Activated CD4-positive, alpha-beta T cell treated with anti-CD3 and anti-CD28 coated beads, Interleukin-2, Interleukin-6, amounts not matched to agents 100 ng/mL and 50 ng/mL, durations not matched to agents 16 hours and 8 hours (primary cell): Measurements from ENCODE around the gene FCGR1A.
"Not testable (repeated sequence)": the region's sequence is repeated elsewhere in the genome, so short reads cannot be mapped to it uniquely, and the experiment has no call there.

ENCODE experiments used
- DNase-seq: peaks from one replicate; pipeline ENCODE4 v3.0.0-alpha.2; 2020

Gene FCGR1A

DNA sequence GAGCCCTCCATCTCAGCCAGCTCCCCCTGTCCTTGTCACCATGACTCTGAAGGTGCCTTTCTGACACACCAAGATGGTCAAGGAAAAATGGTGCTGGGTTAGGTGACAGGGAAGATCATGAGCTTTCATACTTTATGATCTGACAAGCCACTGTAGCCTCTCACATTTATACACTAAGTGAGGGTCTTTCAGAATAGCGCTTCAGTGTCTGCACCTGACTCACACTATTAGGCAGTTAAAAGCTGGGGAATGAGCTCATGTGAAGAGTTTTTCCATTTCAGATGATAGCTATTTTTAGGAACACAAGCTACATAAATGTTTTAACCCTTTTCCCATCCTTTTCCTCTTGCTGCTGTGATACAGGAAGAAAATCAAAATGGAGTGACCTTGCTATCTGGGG, 4.2 kb upstream of the FCGR1A start:
- not testable (repeated sequence) for DNase-seq

DNA sequence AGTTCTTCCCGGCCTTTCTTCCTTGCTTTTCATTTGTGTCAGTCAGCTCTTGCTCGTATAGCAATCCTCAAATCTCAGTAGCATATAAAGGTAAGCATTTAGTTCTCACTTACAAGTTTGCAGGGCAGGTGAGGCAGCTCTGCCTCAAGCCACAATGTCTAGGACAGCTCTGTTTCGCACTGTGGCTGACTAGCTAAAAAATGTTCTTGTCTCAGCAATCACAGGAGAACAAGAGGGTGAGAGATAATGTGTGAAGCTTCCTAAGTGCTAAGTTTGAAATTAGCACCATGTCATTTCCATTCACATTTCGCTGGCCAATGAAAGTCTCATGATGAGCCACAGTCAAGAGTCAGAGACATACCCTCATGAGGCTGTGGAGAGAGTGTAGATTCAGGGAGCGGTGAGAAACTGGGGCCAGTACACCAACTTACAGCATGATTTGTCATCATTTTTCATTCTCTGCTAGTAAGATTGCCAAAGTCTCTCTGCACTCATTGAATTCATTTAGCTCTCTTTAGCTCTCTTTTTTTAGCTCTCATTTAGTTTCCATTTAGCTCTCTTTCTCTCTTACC, 995 bp upstream of the FCGR1A start:
- peak; percentile 54 for DNase-seq

DNA sequence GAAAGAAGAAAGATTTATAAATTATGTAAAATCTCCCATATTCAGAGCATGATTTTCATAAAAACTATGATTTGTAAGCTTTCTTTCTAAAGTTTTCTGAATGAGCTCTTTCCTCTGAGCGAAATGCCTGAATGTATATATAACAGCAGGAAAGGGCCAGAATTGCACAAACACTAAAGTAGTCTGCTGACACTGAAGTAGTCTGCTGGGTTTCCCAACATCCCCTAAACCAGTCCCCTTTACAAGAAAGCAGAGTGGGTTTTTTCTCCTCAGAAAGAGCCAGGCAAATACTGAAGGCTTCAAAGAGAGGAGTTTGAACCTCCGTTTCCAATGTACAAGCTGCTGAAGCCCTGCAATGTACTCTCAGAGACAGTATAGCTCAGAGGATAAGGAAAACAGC, 795 bp downstream of the FCGR1A start:
- not testable (repeated sequence) for DNase-seq

DNA sequence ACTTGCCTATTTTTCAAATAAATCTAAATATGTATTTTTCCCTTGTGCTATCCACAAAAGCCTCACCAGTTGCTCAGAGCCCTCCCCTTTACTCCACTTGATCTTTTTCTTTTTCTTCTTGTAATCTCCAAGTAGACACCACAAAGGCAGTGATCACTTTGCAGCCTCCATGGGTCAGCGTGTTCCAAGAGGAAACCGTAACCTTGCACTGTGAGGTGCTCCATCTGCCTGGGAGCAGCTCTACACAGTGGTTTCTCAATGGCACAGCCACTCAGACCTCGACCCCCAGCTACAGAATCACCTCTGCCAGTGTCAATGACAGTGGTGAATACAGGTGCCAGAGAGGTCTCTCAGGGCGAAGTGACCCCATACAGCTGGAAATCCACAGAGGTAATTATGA, 1.4 kb downstream of the FCGR1A start:
- DNase-seq = not testable (repeated sequence)

DNA sequence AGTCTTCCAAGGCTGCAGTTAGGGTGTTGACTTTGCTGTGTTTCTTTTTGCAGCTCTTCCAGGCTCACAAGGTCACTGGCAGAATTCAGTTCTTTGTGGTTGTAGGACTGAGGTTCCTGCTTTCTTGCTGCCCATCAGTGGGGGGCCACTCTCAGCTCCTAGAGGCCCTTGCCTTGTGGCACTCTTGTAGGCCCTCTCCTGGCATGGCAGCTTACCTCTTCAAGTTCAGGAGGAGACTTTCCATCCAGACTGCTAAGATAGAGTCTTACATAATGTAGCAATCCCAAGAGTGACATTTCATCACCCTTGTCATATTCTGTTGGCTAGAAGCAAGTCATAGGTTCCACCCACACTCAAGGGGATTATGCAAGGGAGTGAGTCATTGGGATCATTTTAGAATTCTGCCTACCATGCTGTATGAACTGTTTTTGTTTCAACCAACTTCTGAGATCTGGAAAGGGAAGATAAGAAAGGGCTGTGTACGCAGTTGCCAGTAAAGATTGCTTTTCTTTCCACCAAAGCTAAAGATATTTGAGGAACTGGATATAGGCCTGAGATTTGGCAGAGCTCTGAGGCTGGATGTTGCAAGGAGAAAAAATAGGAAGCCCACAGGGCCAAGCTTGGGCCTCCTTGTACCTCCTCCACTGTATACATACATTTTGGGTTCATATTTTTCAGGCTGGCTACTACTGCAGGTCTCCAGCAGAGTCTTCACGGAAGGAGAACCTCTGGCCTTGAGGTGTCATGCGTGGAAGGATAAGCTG, 5.4 kb downstream of the FCGR1A start:
- not testable (repeated sequence) for DNase-seq

DNA sequence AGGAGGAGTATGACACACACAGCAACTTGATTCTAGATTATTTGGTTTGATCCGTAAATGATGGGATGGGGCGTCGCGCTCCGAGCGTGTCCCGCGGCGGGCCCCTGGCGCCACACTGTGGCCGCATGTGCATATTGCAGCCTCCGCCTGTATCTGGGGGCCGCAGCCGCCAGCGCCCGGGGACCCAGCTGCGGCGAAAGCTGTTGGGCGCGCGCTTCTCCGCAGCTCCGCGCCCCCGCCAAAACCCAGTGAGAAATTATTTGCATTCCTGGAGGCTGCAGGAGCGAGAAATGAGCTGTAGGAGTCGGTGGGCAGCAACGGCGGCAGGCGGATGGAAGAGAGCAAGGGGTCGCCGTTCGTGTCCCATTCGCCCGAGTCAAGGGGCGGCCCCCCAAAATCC, 10.0 kb downstream of the FCGR1A start:
- DNase-seq = peak; percentile 73

DNA sequence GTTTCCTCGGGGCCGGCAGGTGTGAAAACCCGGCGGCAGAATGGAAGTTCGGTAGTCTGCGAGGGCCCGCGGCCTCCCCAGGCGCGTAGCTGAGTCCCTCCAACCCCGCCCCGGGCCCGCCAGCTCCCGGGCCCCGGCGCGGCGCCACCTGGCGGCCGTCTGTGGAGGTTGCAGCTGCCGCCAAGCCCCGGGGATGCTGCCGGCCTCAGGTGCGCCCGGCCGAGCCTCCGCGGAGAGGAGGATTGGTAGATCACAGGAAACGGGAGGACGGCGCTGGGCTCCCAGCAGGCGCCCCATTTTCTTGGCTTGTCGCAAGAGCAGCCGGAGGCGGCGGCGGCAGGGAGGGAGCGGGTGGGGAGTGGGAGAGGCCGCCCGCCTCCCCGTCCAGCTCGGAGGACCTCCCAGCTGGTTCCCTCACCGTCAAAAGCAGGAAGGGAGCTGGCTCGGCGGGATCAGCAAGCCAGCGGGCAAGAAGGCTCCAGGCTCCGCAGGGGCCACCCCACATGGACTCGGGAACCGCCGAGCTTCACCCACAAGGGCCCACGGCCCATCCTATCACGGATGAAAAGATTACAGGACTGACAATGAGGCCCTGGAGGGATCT, 10.5 kb downstream of the FCGR1A start:
- peak; percentile 86 for DNase-seq

DNA sequence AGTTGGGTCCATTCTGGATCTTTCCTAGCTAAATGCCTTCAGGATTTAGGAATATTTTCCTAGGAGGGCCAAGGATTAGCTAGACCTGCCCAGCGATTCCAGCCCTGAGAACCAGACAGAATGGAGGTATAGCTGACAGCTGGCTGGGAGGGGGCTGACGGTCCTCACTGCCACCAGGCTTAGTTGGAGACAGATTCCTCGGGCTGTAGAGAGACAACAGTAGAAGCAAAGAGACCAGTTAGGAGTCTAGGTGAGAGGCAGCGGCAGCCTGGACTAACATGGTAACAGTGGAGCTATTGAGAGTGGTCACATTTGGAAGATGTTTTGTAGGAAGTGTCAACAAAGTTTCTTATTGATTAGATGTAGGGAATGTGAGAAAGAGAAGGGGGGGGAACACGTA, 11.4 kb downstream of the FCGR1A start:
- not testable (repeated sequence) for DNase-seq

DNA sequence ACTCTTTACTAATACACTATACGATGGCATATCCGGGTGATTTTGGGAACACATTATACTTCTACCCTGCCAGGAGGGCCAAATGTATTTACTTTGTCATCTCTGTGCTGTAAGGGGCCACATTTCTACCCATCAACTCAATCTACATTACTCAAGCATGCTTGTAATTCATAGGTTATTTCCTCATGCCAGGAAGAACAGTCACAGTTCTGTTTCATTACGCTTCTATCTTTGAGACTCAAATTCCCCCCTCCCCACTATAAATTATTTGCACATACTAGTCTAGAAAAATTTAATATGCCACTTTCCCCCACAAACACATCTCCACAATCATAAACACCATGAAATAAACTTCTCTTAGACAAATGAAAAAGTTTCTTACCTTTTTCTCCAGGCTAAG, 19.1 kb downstream of the FCGR1A start:
- not testable (repeated sequence) for DNase-seq

DNA sequence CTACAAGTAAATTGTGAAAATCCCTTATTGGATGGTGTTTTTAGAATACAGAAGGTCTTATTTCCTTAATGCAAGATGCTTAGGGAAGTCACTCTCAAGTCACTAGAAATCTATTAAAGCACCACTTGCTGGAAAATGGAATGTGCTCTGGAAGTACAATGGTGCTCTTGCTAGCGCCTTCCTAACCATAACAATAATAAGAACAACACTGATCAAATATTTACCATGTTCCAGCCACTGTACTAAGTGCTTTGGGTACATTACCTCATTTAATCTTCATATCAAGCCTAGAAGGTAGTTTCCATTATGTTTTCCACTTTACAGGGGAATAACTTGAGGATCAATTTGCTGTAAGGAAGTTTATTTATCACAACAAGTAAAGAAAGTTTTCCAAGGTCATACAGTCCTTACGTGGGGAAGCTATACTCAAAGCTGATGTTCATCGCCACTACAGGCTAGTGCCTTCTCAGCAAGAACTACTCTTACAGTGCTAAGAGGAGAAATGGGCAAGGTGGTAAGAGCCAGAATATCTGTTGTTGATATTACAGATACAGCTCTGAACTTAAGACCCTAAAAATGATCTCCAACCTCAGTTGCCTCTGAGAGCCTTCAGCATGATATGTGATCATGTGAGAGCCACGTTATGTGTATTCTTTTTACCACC, 22.1 kb downstream of the FCGR1A start:
- not testable (repeated sequence) for DNase-seq

DNA sequence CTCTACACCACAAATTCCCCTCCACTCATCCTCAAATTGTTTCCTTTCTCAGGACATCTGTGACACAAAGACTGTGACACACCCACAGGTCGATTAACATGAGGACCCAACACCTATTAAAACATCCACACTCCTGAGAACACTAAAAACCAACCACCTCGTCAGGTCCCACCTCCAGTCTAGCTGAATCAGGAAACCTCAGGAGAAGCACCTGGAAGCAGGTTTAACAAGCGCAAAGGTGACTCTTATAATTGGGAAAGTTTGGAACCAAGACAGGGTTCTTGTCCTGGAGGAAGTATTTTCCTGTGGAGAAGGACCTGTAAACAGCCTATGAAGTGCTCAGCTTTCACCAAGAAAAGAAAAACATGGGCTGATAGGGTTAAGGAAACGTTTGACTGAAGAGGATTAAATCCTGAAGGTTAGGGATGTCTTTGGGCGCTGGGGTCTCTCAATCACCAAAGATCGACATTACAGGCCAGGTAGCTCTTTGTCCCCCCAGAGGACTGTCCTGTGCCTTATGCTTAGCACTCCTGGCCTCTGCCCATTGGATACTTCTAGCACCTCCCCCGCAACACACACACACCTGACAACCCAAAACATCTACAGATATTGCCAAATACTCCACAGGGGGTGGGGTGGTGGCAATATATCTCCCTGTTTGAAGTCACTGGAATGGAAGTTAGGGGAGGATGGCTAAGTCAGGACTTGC, 28.4 kb downstream of the FCGR1A start:
- DNase-seq = peak; percentile 48

DNA sequence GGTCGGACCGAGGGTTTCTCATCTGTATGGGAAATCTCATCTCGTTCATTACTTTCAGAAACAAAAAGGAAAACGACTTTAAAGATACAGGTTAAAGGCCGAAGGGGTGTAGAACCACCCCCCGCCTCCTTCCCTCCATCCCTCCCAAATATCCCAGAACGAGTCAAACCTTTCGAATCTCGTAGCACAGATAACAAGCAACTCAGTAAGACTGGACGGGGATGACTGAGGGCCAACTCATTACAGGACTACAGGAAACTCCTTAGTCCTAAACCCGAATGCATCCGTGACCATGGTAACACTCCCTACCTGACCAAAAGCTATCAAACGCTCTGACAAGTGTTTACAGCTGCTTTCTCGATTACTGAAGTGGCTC, 29.0 kb downstream of the FCGR1A start:
- peak; percentile 73 for DNase-seq

DNA sequence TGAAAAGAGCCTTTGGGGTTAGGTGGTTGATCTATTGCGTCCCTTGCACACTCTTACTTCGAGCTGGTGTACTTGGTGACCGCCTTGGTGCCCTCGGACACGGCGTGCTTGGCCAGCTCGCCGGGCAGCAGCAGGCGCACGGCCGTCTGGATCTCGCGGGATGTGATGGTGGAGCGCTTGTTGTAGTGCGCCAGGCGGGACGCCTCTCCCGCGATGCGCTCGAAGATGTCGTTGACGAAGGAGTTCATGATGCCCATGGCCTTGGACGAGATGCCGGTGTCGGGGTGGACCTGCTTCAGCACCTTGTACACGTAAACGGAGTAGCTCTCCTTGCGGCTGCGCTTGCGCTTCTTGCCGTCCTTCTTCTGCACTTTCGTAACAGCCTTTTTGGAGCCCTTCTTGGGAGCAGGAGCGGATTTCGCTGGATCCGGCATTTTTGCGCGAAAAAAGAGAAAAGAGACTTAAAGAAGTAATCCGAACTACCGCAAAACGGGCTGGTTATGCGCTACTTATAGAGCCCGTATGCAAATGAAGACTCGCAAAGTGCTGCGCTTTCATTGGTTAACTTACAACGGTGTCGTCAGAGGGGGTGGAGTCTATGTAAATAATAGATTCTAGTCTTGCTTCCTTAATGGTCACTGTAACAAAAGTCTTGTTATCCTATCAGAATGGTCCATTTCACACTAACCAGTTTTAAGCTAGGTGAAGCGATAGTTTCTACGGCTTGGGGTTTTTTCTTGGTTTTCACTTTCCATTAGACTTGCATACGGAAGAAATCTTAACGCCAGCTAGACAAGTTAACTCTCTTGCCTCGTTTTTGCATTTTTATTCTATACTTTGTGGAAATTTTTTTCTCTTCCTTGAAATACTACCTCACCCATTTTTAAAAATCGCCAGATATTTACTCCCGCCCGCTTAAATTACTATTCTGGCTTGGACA, 29.7 kb downstream of the FCGR1A start:
- DNase-seq = peak; percentile 92

DNA sequence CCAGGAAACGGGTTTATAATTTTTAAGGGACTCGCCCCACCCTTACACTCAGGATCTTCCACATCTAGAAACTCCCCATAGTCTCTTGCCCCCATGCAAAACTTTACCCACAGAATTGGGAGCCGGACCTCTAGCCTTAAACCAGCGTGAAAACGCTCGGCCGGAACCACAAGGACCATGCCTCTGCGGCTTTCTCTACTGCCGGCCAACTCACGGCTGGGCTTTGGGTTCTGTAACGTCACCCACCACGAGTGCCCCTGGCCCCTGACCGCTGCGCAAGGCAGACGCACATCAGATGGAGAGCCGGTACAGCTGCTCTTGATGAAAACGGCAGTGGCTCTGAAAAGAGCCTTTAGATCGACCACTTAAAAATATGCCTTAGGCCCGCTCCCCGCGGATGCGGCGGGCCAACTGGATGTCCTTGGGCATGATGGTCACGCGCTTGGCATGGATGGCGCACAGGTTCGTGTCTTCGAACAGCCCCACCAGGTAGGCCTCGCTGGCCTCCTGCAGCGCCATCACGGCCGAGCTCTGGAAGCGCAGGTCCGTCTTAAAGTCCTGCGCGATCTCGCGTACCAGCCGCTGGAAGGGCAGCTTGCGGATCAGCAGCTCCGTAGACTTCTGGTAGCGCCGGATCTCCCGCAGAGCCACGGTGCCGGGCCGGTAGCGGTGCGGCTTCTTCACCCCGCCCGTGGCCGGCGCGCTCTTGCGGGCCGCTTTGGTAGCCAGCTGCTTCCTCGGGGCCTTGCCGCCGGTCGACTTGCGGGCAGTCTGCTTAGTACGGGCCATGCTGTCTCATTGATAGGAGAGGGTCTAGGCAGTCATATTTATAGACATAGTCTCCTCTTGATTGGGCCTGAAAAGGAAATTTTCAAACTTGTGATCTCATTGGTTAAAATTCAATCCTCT, 30.7 kb downstream of the FCGR1A start:
- DNase-seq = peak; percentile 87

DNA sequence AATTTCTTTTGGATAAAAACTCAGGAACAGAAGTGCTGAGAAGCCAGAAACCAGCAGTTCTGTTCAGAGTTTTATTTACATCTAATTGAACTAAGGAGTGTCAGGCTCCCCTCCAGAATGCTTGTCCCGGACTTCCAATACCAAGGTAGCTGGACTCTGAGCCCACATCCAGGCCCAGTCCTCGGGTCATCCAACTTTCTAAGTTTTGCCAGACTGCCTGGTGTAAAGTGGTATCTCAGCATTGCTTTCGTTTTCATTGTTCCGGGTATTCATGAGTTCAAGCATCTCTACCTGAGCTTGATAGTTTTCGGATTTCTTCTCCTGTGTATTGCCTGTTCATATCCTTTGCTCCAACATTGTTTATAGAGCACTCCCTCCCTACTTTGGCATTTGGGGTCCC, 37.9 kb downstream of the FCGR1A start:
- DNase-seq = not testable (repeated sequence)

DNA sequence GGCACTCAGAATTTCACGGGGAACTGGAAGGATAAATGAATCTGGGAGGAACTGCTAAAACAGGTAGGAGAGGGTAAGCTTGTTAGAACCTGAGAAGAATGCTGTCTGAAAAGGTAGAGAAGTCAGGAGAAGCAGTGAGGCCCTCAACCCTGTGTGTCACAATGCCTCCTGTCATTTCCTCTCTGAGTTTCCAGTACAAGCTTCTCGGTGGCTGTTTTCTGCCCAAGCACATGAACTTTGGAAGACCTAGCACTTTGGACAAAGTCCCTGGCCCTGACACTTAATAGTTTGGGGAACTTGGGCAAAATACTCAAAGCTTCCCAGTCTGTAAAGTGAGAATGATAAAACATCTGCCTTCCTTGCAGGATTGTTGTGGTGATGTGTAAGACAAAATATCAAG, 44.1 kb downstream of the FCGR1A start:
- not testable (repeated sequence) for DNase-seq

DNA sequence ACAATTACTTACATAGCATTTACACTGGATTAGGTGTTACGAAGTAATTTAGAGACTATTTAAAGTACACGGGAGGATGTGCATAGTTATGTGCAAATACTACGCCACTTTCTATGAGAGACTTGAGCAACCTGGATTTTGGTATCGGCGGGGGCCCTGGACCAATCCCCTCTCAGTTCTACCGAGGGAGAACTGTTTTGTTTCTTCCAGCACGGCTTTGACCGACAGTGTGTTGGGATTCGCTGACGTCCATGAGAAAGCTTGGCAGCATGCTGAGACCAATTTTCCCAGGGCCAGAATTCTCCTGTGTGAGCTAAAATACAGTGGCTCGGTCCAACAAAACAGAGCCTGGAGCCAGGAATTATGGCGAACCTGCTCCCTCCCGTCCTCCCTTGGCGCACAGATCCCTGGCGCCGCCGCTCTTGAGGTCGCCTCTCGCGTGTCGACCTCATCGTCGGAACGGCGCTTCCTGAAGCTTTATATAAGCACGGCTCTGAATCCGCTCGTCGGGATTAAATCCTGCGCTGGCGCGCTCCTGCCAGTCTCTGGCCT, 49.3 kb downstream of the FCGR1A start:
- DNase-seq = not testable (repeated sequence)

DNA sequence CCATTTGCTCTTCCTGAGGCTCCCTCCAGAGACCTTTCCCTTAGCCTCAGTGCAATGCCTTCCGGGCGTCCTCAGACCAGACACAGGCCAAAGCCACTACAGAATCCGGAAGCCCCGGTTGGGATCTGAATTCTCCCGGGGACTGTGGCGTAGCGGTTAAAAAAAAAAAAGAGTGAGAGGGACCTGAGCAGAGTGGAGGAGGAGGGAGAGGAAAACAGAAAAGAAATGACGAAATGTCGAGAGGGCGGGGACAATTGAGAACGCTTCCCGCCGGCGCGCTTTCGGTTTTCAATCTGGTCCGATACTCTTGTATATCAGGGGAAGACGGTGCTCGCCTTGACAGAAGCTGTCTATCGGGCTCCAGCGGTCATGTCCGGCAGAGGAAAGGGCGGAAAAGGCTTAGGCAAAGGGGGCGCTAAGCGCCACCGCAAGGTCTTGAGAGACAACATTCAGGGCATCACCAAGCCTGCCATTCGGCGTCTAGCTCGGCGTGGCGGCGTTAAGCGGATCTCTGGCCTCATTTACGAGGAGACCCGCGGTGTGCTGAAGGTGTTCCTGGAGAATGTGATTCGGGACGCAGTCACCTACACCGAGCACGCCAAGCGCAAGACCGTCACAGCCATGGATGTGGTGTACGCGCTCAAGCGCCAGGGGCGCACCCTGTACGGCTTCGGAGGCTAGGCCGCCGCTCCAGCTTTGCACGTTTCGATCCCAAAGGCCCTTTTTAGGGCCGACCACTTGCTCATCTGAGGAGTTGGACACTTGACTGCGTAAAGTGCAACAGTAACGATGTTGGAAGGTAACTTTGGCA, 50.0 kb downstream of the FCGR1A start:
- DNase-seq = not testable (repeated sequence)

DNA sequence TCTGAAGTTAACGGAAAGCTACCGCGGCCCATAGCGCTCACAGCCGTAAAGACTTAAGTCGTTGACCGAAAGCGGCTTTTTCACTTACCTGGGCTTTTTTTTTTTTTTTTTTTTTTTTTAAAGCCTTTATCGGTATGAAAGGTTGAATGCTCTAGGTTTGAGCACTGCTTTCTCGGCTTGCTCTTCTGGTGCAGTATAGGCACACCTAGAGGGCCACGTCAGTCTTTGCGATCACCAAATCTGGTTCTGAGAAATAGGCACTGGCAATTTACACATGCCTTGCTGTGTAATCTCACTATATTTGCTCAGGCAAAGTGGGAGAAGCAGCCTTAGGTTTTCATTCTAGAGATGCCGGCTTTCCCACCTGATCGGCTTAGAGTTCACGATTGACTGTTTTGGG, 50.6 kb downstream of the FCGR1A start:
- not testable (repeated sequence) for DNase-seq

DNA sequence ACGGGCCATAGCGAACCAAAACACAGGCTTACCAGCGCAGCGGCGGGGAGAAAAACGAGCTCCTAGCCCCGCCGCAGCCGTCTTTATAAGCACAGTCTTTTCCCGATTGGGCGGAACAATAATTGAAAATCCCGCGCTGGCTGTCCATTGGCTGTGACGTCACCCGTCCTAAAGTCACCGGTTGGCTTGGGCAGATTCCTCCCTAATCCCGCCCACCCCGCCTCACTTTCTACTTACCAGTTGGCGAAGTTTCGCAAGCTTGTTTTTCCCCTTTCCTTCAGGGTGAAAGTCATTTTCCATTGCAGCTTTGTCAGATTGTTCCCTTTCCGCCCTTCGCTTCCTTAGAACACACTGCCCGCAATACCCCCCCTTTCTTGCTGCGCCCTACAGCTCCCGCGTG, 58.7 kb downstream of the FCGR1A start:
- DNase-seq = not testable (repeated sequence)
